MM.1S (cell line): ENCODE measurements around the gene ALG9.

Experiments used
- DNase-seq: peaks from one replicate; pipeline ENCODE4 v3.0.0-alpha.2; 2015
- H2AFZ ChIP-seq: fragments of 300-600 bp; sonication (generic); 2 replicates; pipeline ENCODE4 v1.6.0; 2016; ENCODE audit warnings: antibody characterized with exemption, low read length
- H3F3A ChIP-seq: fragments of 300-600 bp; sonication (generic); 2 replicates; pipeline ENCODE4 v1.6.1; 2016; ENCODE audit warnings: mild to moderate bottlenecking, antibody characterized with exemption, low read length, moderate library complexity, mixed read lengths; ENCODE audit not compliant: insufficient read depth
- H3K27ac ChIP-seq: fragments of 300-600 bp; sonication (generic); 2 replicates; pipeline ENCODE4 v1.5.1; 2016; ENCODE audit warnings: mild to moderate bottlenecking, low read length
- H3K27me3 ChIP-seq: fragments of 300-600 bp; sonication (generic); replicated peaks from 2 replicates; pipeline ENCODE4 v1.6.0; 2016; ENCODE audit warnings: low read length; ENCODE audit not compliant: insufficient read depth
- H3K36me3 ChIP-seq: fragments of 300-600 bp; sonication (generic); replicated peaks from 2 replicates; pipeline ENCODE4 v1.6.1; 2016; ENCODE audit warnings: mild to moderate bottlenecking, low read length, mixed read lengths; ENCODE audit not compliant: insufficient read depth
- H3K4me1 ChIP-seq: fragments of 300-600 bp; sonication (generic); 2 replicates; pipeline ENCODE4 v1.6.1; 2016; ENCODE audit warnings: low read length, mixed read lengths
- H3K4me2 ChIP-seq: fragments of 300-600 bp; sonication (generic); 2 replicates; pipeline ENCODE4 v1.6.0; 2016; ENCODE audit warnings: low read depth, low read length
- H3K4me3 ChIP-seq: fragments of 300-600 bp; sonication (generic); 2 replicates; pipeline ENCODE4 v1.5.1; 2016; ENCODE audit warnings: low read length, mixed read lengths
- H3K79me2 ChIP-seq: fragments of 300-600 bp; sonication (generic); 2 replicates; pipeline ENCODE4 v1.6.1; 2016; ENCODE audit warnings: mixed run types, low read length, mixed read lengths
- H3K9ac ChIP-seq: fragments of 300-600 bp; sonication (generic); 2 replicates; pipeline ENCODE4 v1.6.1; 2016; ENCODE audit warnings: low read length, mixed read lengths
- H3K9me2 ChIP-seq: fragments of 300-600 bp; sonication (generic); replicated peaks from 2 replicates; pipeline ENCODE4 v1.6.1; 2016; ENCODE audit warnings: mild to moderate bottlenecking, low read length, mixed read lengths; ENCODE audit not compliant: insufficient read depth
- H3K9me3 ChIP-seq: fragments of 300-600 bp; sonication (generic); replicated peaks from 2 replicates; pipeline ENCODE4 v1.6.1; 2016; ENCODE audit warnings: mild to moderate bottlenecking, low read length, mixed read lengths; ENCODE audit not compliant: insufficient read depth
- H4K20me1 ChIP-seq: fragments of 300-600 bp; sonication (generic); 2 replicates; pipeline ENCODE4 v1.6.1; 2016; ENCODE audit warnings: mild to moderate bottlenecking, low read length, moderate library complexity, mixed read lengths; ENCODE audit not compliant: insufficient read depth
- CTCF ChIP-seq: fragments of 300-600 bp; sonication (generic); IDR thresholded peaks from 2 replicates; pipeline ENCODE4 v1.5.1; 2016; ENCODE audit warnings: antibody characterized with exemption, low read length, mixed read lengths
- EZH2 ChIP-seq: fragments of 300-600 bp; sonication (generic); optimal IDR thresholded peaks from 2 replicates; pipeline ENCODE3; 2017; ENCODE audit warnings: low read depth, mild to moderate bottlenecking, antibody characterized with exemption, low read length, mixed read lengths
- EZH2phosphoT487 ChIP-seq: fragments of 300-600 bp; sonication (generic); IDR thresholded peaks from 2 replicates; pipeline ENCODE4 v1.6.1; 2018; ENCODE audit warnings: antibody characterized with exemption, low read length

Gene ALG9

GRCh38 chr11:111796696-111797095 lies 74.7 kb downstream of the ALG9 start:
- Histone ChIP-seq H2AFZ (no peak overlapping the region), H3K4me2 (no peak overlapping the region), H4K20me1 (no peaks in the 10 kb centered on the region), H3K79me2 (no peaks in the 10 kb centered on the region), H3K36me3 (no peaks in the 10 kb centered on the region), H3F3A (no peaks in the 10 kb centered on the region), H3K27ac (no peak overlapping the region), H3K9me3 (no peaks in the 10 kb centered on the region), H3K9me2 (no peaks in the 10 kb centered on the region), H3K4me1 (peaks cover 3% of the 10 kb centered on the region; the same call in 1 of the 2 replicates), H3K9ac (no peak overlapping the region), H3K27me3 (no peaks in the 10 kb centered on the region), H3K4me3 (no peak overlapping the region)
- TF ChIP-seq CTCF (no peak), EZH2phosphoT487 (no peak), EZH2 (no peak)
- DNase-seq, result no peak

- Histone ChIP-seq H3K9ac (no peak overlapping the region), H3K4me3 (no peak overlapping the region), H3K36me3 (no peaks in the 10 kb centered on the region), H3K9me2 (no peaks in the 10 kb centered on the region), H3K27ac (no peak overlapping the region), H4K20me1 (no peaks in the 10 kb centered on the region), H3K9me3 (no peaks in the 10 kb centered on the region), H3K79me2 (no peaks in the 10 kb centered on the region), H3K4me1 (peaks cover 3% of the 10 kb centered on the region; the same call in 1 of the 2 replicates), H3K27me3 (no peaks in the 10 kb centered on the region), H3F3A (no peaks in the 10 kb centered on the region), H2AFZ (no peak overlapping the region), H3K4me2 (no peak overlapping the region)
- TF ChIP-seq CTCF, result no peak
- no peak for TF ChIP-seq EZH2phosphoT487
- TF ChIP-seq EZH2, result no peak
- no peak for DNase-seq
These were observed 75.9 kb downstream of the ALG9 start for GRCh38 chr11:111795334-111795985.

- no peaks in the 10 kb centered on the region for H3F3A ChIP-seq
- peaks cover 3% of the 10 kb centered on the region; the same call in 1 of the 2 replicates for H3K4me1 ChIP-seq
- no peaks in the 10 kb centered on the region for H3K27me3 ChIP-seq
- H3K9ac ChIP-seq, result no peak overlapping the region
- H3K36me3 ChIP-seq, result no peaks in the 10 kb centered on the region
- no peak overlapping the region for H3K27ac ChIP-seq
- TF ChIP-seq CTCF, result no peak
- H3K9me2 ChIP-seq, result no peaks in the 10 kb centered on the region
- no peaks in the 10 kb centered on the region for H3K9me3 ChIP-seq
- DNase-seq, result no peak
- H3K4me2 ChIP-seq, result no peak overlapping the region
- H3K79me2 ChIP-seq, result no peaks in the 10 kb centered on the region
- no peaks in the 10 kb centered on the region for H4K20me1 ChIP-seq
- no peak overlapping the region for H3K4me3 ChIP-seq
- no peak overlapping the region for H2AFZ ChIP-seq
These were observed 77.5 kb downstream of the ALG9 start for GRCh38 chr11:111793863-111794262.
